HepG2 (cell line): Measurements from ENCODE around the gene ARPC5. TPM values are rescaled to one million over a fixed set of nuclear protein-coding genes. Genes with fewer than 3 reads are reported as not detected.

Experiments
- ATAC-seq: fragments of 200-7000 bp; cut with Tn5 transposase; 3 replicates; pipeline ENCODE4 v1.9.1; 2020; ENCODE audit warnings: mild to moderate bottlenecking, moderate library complexity
- BruUV-seq: library from RNA; stranded (reverse); fragments of 400-500 nt; replicated peaks from 2 replicates; lab custom pipeline; 2021; lab: Mats Ljungman, UMichigan
- CTCF ChIA-PET: fragments of 300-600 bp; formaldehyde crosslinking; extraction: SDS; loops from one replicate; lab custom pipeline; 2021; ENCODE audit warnings: low total read pairs, inconsistent platforms, low intra/inter-chr PET ratio; lab: Yijun Ruan, JAX
- POLR2A ChIA-PET: fragments of 350-600 bp; sonication (Branson Sonifier 250); formaldehyde crosslinking; loops from one replicate; lab custom pipeline; 2020; ENCODE audit warnings: antibody characterized with exemption, inconsistent platforms; lab: Yijun Ruan, JAX
- DNase-seq: peaks from one replicate; pipeline ENCODE4 v3.0.0-alpha.2; 2015; ENCODE audit warnings: low spot score
- FAIRE-seq: peaks from 3 replicates; lab custom pipeline; 2011; peaks lifted over from hg19 to GRCh38; lab: Jason Lieb, UNC
- H2AFZ ChIP-seq: one replicate; pipeline ENCODE4 v1.6.1; 2011; ENCODE audit warnings: low read length, inconsistent platforms
- H3K27ac ChIP-seq: fragments of 300-600 bp; 3 replicates; pipeline ENCODE4 v1.8.0; 2011; ENCODE audit warnings: mixed run types, mild to moderate bottlenecking, mixed read lengths, low read length, inconsistent platforms; ENCODE audit not compliant: insufficient read depth; ENCODE audit errors: extremely low read length
- H3K27me3 ChIP-seq, 2 experiments: fragments of 200-600 bp in 1 of 2; 2 replicates in 1 of 2; 3 replicates in 1 of 2; pipeline versions ENCODE4 v1.6.0 to v1.8.0; 2011; ENCODE audit warnings: low read length in 2 of 2, mild to moderate bottlenecking in 2 of 2, moderate library complexity in 2 of 2, inconsistent platforms in 1 of 2; ENCODE audit not compliant: insufficient read depth in 2 of 2, control insufficient read depth in 1 of 2
- H3K36me3 ChIP-seq, 2 experiments: fragments of 200-600 bp in 1 of 2; replicated peaks in 1 of 2; 2 replicates in 1 of 2; 3 replicates in 1 of 2; pipeline versions ENCODE4 v1.5.1 to v1.8.0; 2011; ENCODE audit warnings: low read length in 2 of 2, inconsistent platforms in 1 of 2; ENCODE audit not compliant: insufficient read depth in 2 of 2, control insufficient read depth in 1 of 2
- H3K4me1 ChIP-seq: 2 replicates; pipeline ENCODE4 v1.5.1; 2012; ENCODE audit warnings: low read length, inconsistent platforms; ENCODE audit not compliant: insufficient read depth
- H3K4me2 ChIP-seq: 2 replicates; pipeline ENCODE4 v1.6.0; 2011; ENCODE audit warnings: low read depth, low read length, inconsistent platforms
- H3K4me3 ChIP-seq, 3 experiments: fragments of 200-600 bp in 1 of 3; sonication (generic), shearing (Covaris generic) in 1 of 3; replicated peaks in 1 of 3; 2 replicates each; pipeline ENCODE4 v1.5.1; 2011 to 2016; ENCODE audit warnings: low read length in 3 of 3, inconsistent platforms in 2 of 3, low read depth in 2 of 3, mild to moderate bottlenecking in 2 of 3, control low read depth in 1 of 3, mixed read lengths in 1 of 3; ENCODE audit not compliant: insufficient read depth in 1 of 3
- H3K79me2 ChIP-seq: one replicate; pipeline ENCODE4 v1.6.1; 2011; ENCODE audit warnings: low read length, inconsistent platforms; ENCODE audit not compliant: insufficient read depth
- H3K9ac ChIP-seq: 2 replicates; pipeline ENCODE4 v1.6.0; 2011; ENCODE audit warnings: mild to moderate bottlenecking, low read depth, low read length, inconsistent platforms; ENCODE audit not compliant: insufficient read depth
- H3K9me3 ChIP-seq: 2 replicates; pipeline ENCODE4 v1.5.1; 2012; ENCODE audit warnings: mild to moderate bottlenecking, low read length
- H4K20me1 ChIP-seq: 2 replicates; pipeline ENCODE4 v1.6.0; 2011; ENCODE audit warnings: inconsistent platforms, mild to moderate bottlenecking, low read length, moderate library complexity; ENCODE audit not compliant: insufficient read depth
- CBX5 ChIP-seq: sonication (generic); formaldehyde crosslinking; IDR thresholded peaks from 2 replicates; pipeline ENCODE4 v1.4.0; 2020; ENCODE audit warnings: missing genetic modification reagents, borderline replicate concordance
- CEBPG ChIP-seq: IDR thresholded peaks from 2 replicates; pipeline ENCODE4 v1.6.1; 2016
- ERF ChIP-seq: IDR thresholded peaks from 2 replicates; pipeline ENCODE4 v1.6.1; 2018; ENCODE audit warnings: missing biosample characterization, missing genetic modification reagents
- PRPF4 ChIP-seq: fragments of 200-400 bp; formaldehyde crosslinking; IDR thresholded peaks from 2 replicates; pipeline ENCODE4 v1.6.1; 2016; ENCODE audit warnings: low read length, low read depth; ENCODE audit not compliant: poor library complexity, severe bottlenecking
- RFX1 ChIP-seq: fragments of 450-650 bp; IDR thresholded peaks from 2 replicates; pipeline ENCODE4 v1.6.1; 2017
- SP2 ChIP-seq: sonication (generic); formaldehyde crosslinking; IDR thresholded peaks from 2 replicates; pipeline ENCODE4 v1.5.1; 2020; ENCODE audit warnings: mild to moderate bottlenecking, missing genetic modification reagents
- ZNF775 ChIP-seq: sonication (generic); formaldehyde crosslinking; IDR thresholded peaks from 2 replicates; pipeline ENCODE4 v1.4.0; 2020; ENCODE audit warnings: missing genetic modification reagents, mild to moderate bottlenecking, moderate library complexity, borderline replicate concordance
- WGBS: methylation state at CpG from one replicate; pipeline ENCODE4 v1.1.6; 2017; ENCODE audit warnings: low lambda C conversion rate; 5-methylcytosine and 5-hydroxymethylcytosine counted together
- in situ Hi-C: cut with HindIII; loops from 2 replicates; pipeline ENCODE4 v1.10.0; 2017; ENCODE audit warnings: low pct_unique_long_range_greater_than_20kb; ENCODE audit not compliant: extremely low pct_ligation_motif_present
- intact Hi-C: fragments of 100-400 bp; cut with micrococcal nuclease; formaldehyde crosslinking; loops from one replicate; pipeline ENCODE4 v1.10.0; 2022; ENCODE audit not compliant: unreplicated experiment
- polyA plus RNA-seq, 8 experiments: library from polyadenylated mRNA; depleted of rRNA in 3 of 8; stranded (reverse) in 7 of 8; unstranded in 1 of 8; fragments of >200 nt; fragmentation: Illumina TruSeq in 4 of 8; extraction: Trizol in 4 of 8; gene quantifications; 2 replicates each; pipeline versions ENCODE4 v1.2.1 to v1.2.3, GENCODE V29; 2011 to 2016; ENCODE audit warnings: low read depth in 4 of 8, missing spikeins in 1 of 8, mixed read lengths in 1 of 8; ENCODE audit not compliant: insufficient read depth in 1 of 8
- total RNA-seq, 5 experiments: library from RNA; depleted of rRNA; stranded (reverse); fragments of >200 nt; fragmentation: Illumina TruSeq; extraction: Trizol; gene quantifications; 2 replicates each; pipeline ENCODE4 v1.2.3, GENCODE V29; 2016; ENCODE audit warnings: low read depth in 1 of 5
- TF ChIP-seq, protein P1 (sequence below): IDR thresholded peaks from 2 replicates; pipeline ENCODE4 v1.6.1; 2016; ENCODE audit warnings: missing biosample characterization, missing genetic modification reagents, low read depth
- TF ChIP-seq, protein P2 (sequence below): sonication (generic); formaldehyde crosslinking; IDR thresholded peaks from 2 replicates; pipeline ENCODE4 v1.4.0; 2020; ENCODE audit warnings: missing genetic modification reagents

Gene ARPC5
- total and polyA plus RNA-seq, 2 of the 13 experiments (the other 11 are each of a cell fraction or from before 2014, with no cell fraction given): 48.4 to 106 TPM

DNA sequence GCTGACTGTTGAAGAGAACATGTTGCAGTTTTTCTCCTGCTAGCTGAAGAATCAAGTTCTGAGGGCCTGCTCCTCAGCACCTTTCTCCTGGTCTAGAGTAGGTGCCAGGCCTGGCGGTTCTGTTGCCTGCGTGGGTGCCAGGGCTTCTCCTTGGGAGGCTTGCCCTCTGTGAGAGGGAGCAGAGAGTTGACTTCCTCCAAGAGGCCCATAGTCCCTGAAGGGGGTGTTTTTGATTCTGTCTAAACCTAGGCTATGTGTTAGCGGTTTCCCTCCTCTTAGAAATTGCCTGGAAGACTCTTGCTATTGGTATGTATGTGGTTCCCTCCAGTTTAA lies 17.8 kb upstream of the ARPC5 start:
- intact Hi-C loops (no loop called here), in situ Hi-C loops (no loop called here)
- Histone ChIP-seq H3K9me3 (no peaks in the 10 kb centered on the region), H4K20me1 (no peaks in the 10 kb centered on the region), H3K79me2 (no peaks in the 10 kb centered on the region), H2AFZ (no peak overlapping the region), H3K27me3 (no peaks in the 10 kb centered on the region), H3K36me3 (no peaks in the 10 kb centered on the region), H3K4me1 (peaks cover 14% of the 10 kb centered on the region), H3K4me3 (no peak overlapping the region), H3K27ac (no peak overlapping the region), H3K4me2 (no peak overlapping the region), H3K9ac (no peak overlapping the region)
- no peak for ATAC-seq
- no peak for DNase-seq
- 100% methylated on average over 3 of the region's 3 CpGs for WGBS
- BruUV-seq: no TSS peak
- no peak for FAIRE-seq
- CTCF ChIA-PET: no interaction called here
- no peak for TF ChIP-seq CBX5 (CRISPR knock-in tag)
- POLR2A ChIA-PET: no interaction called here

DNA sequence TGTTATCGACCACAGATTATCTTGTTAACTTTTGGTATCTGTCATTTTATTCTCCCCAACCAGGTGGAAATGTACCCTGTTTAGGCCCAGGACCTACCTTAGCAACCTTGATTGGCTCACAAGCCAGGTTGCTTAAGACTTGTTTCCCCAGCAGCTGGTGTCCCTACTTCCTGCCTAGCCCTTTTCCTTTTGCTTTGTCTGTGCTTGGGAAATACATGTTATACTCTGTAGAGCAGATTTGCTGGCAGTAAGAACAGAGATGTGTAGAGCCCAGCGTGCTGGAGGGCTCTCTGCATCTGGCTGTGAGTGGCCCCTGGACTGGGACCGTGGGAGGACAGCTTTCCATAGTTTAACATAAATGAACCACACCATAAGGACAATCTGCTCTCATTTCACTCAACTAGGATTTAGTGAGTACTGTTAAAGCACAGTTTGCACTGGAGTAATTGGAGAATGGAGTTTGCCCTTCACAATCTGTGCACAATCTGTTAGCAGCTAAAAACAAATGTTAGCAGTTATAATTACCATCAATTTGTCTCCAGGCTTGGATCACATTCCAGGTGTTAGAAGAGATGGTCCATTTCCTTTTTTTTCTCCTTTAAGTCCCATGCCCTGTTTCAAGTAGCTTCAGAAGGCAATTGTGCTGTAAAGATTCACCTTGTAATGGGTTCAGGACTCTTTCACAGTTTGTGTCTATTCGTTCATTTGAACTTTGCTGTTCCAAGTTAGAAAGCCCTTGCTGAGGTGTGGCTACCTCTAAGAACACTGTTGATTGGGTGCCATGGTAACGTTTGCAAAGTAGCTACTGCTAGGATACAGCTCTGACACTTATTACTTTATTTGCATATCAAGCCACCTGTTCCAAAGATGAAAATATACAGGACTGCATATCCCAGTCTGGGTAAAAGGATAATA lies 17.2 kb upstream of the ARPC5 start, which contains the start of gene APOBEC4:
TSS of gene APOBEC4 (minus strand) at position 770 of the 915 bp plus-strand sequence. CDS start 4,535 bp downstream, outside the sequence.
- in situ Hi-C loops (no loop called here), intact Hi-C loops (no loop called here)
- POLR2A ChIA-PET: no interaction called here
- DNase-seq: no peak
- Histone ChIP-seq H2AFZ (no peak within 1 kb of the TSS), H3K4me3 (no peak within 1 kb of the TSS), H3K4me2 (peak within 1 kb of the TSS; percentile 23; the same call in 1 of the 2 replicates), H3K9ac (no peak within 1 kb of the TSS), H3K9me3 (no peaks in the 10 kb centered on the region), H3K27ac (peak within 1 kb of the TSS; percentile 50), H3K36me3 (no peaks in the 10 kb centered on the region; a peak in 1 of 5 replicates), H3K79me2 (no peaks in the 10 kb centered on the region), H4K20me1 (no peaks in the 10 kb centered on the region), H3K4me1 (peaks cover 14% of the 10 kb centered on the region), H3K27me3 (no peaks in the 10 kb centered on the region)
- TF ChIP-seq SP2 (CRISPR knock-in tag): no peak
- TF ChIP-seq, protein P1, sequence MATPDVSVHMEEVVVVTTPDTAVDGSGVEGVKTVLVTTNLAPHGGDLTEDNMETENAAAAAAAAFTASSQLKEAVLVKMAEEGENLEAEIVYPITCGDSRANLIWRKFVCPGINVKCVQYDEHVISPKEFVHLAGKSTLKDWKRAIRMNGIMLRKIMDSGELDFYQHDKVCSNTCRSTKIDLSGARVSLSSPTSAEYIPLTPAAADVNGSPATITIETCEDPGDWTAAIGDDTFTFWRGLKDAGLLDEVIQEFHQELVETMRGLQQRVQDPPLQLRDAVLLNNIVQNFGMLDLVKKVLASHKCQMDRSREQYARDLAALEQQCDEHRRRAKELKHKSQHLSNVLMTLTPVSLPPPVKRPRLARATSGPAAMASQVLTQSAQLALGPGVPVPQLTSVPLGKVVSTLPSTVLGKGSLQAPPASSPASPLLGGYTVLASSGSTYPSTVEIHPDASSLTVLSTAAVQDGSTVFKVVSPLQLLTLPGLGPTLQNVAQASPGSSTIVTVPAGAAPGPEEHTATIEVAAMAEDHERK (CRISPR knock-in tag): no peak
- no peak for TF ChIP-seq ZNF775
- TF ChIP-seq, protein P2, sequence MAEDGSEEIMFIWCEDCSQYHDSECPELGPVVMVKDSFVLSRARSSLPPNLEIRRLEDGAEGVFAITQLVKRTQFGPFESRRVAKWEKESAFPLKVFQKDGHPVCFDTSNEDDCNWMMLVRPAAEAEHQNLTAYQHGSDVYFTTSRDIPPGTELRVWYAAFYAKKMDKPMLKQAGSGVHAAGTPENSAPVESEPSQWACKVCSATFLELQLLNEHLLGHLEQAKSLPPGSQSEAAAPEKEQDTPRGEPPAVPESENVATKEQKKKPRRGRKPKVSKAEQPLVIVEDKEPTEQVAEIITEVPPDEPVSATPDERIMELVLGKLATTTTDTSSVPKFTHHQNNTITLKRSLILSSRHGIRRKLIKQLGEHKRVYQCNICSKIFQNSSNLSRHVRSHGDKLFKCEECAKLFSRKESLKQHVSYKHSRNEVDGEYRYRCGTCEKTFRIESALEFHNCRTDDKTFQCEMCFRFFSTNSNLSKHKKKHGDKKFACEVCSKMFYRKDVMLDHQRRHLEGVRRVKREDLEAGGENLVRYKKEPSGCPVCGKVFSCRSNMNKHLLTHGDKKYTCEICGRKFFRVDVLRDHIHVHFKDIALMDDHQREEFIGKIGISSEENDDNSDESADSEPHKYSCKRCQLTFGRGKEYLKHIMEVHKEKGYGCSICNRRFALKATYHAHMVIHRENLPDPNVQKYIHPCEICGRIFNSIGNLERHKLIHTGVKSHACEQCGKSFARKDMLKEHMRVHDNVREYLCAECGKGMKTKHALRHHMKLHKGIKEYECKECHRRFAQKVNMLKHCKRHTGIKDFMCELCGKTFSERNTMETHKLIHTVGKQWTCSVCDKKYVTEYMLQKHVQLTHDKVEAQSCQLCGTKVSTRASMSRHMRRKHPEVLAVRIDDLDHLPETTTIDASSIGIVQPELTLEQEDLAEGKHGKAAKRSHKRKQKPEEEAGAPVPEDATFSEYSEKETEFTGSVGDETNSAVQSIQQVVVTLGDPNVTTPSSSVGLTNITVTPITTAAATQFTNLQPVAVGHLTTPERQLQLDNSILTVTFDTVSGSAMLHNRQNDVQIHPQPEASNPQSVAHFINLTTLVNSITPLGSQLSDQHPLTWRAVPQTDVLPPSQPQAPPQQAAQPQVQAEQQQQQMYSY (CRISPR knock-in tag): no peak
- TF ChIP-seq RFX1: peak; percentile 13; the same call in 1 of the 2 replicates
- TF ChIP-seq PRPF4: no peak
- no peak for TF ChIP-seq ERF (CRISPR knock-in tag)
- TF ChIP-seq CEBPG (CRISPR knock-in tag): 0 out of 2 replicates have a peak, but pooled peaks have one; percentile 5
- WGBS: 58% methylated on average over 5 of the region's 5 CpGs
- BruUV-seq: no TSS peak
- ATAC-seq: peak; percentile 72
- FAIRE-seq: no peak
- CTCF ChIA-PET: no interaction called here
